Activated T-cell treated with anti-CD3 and anti-CD28 coated beads, Interleukin-2, amount 50 U/mL, for 24 hours (primary cell): Measurements from ENCODE around the gene HOXC6.

Experiments used
- DNase-seq: peaks from one replicate; pipeline ENCODE4 v3.0.0-alpha.2; 2020
- H3K27ac Mint-ChIP-seq: 2 replicates; pipeline ENCODE4 v1.8.0; 2020; ENCODE audit warnings: mild to moderate bottlenecking, mixed read lengths
- H3K27me3 Mint-ChIP-seq: 2 replicates; pipeline ENCODE4 v1.8.0; 2020; ENCODE audit warnings: mixed read lengths
- H3K36me3 Mint-ChIP-seq: 2 replicates; pipeline ENCODE4 v1.8.0; 2020; ENCODE audit warnings: low read depth, mixed read lengths
- H3K4me1 Mint-ChIP-seq: 2 replicates; pipeline ENCODE4 v1.8.0; 2020; ENCODE audit warnings: low read depth, mixed read lengths
- H3K4me3 Mint-ChIP-seq: 2 replicates; pipeline ENCODE4 v1.8.0; 2020; ENCODE audit warnings: mild to moderate bottlenecking, moderate library complexity, mixed read lengths
- H3K9me3 Mint-ChIP-seq: 2 replicates; pipeline ENCODE4 v1.8.0; 2020; ENCODE audit warnings: mixed read lengths

HOXC6 gene

GRCh38 chr12:54028314-54029201, at the start of gene HOXC6:
TSS of gene HOXC6 (plus strand) at chr12:54028440. CDS start at chr12:54028522, 82 bp downstream.
- Mint-ChIP-seq H3K36me3 (no peaks in the 10 kb centered on the region), H3K27ac (no peak within 1 kb of the TSS), H3K4me3 (peak within 1 kb of the TSS; percentile 26), H3K9me3 (peaks cover 4% of the 10 kb centered on the region), H3K27me3 (peaks cover 93% of the 10 kb centered on the region), H3K4me1 (peaks cover 25% of the 10 kb centered on the region)
- DNase-seq = no peak

- Mint-ChIP-seq H3K36me3 (no peaks in the 10 kb centered on the region), H3K27me3 (peaks cover 95% of the 10 kb centered on the region), H3K4me3 (no peak overlapping the region), H3K27ac (no peak overlapping the region), H3K9me3 (no peaks in the 10 kb centered on the region), H3K4me1 (peaks cover 14% of the 10 kb centered on the region)
- DNase-seq = no peak
Measured at GRCh38 chr12:53978477-53979356, 49.5 kb upstream of the HOXC6 start.

GRCh38 chr12:53980104-53980801, 48.0 kb upstream of the HOXC6 start:
- no peak for DNase-seq
- H3K4me3 Mint-ChIP-seq = no peak overlapping the region
- H3K36me3 Mint-ChIP-seq = no peaks in the 10 kb centered on the region
- H3K27ac Mint-ChIP-seq = no peak overlapping the region
- H3K9me3 Mint-ChIP-seq = no peaks in the 10 kb centered on the region
- H3K27me3 Mint-ChIP-seq = peaks cover 95% of the 10 kb centered on the region
- peaks cover 11% of the 10 kb centered on the region for H3K4me1 Mint-ChIP-seq

- H3K27me3 Mint-ChIP-seq = peaks cover 95% of the 10 kb centered on the region
- H3K27ac Mint-ChIP-seq = no peak overlapping the region
- no peak for DNase-seq
- no peaks in the 10 kb centered on the region for H3K9me3 Mint-ChIP-seq
- no peak overlapping the region for H3K4me3 Mint-ChIP-seq
- H3K36me3 Mint-ChIP-seq = no peaks in the 10 kb centered on the region
- peaks cover 9% of the 10 kb centered on the region for H3K4me1 Mint-ChIP-seq
Measured at GRCh38 chr12:53980802-53981496, 47.3 kb upstream of the HOXC6 start.

GRCh38 chr12:53981634-53982565, 46.3 kb upstream of the HOXC6 start:
- Mint-ChIP-seq H3K4me3 (no peak overlapping the region), H3K27ac (no peak overlapping the region), H3K36me3 (no peaks in the 10 kb centered on the region)

GRCh38 chr12:53982648-53983567, 45.3 kb upstream of the HOXC6 start:
- Mint-ChIP-seq H3K4me1 (peaks cover 12% of the 10 kb centered on the region), H3K4me3 (no peak overlapping the region), H3K27ac (no peak overlapping the region), H3K9me3 (no peaks in the 10 kb centered on the region), H3K27me3 (peaks cover 95% of the 10 kb centered on the region), H3K36me3 (no peaks in the 10 kb centered on the region)
- no peak for DNase-seq

More at GRCh38 chr12:53981634-53982565, 46.3 kb upstream of the HOXC6 start:
- DNase-seq = no peak
- Mint-ChIP-seq H3K4me1 (peaks cover 12% of the 10 kb centered on the region), H3K27me3 (peaks cover 95% of the 10 kb centered on the region), H3K9me3 (no peaks in the 10 kb centered on the region)

GRCh38 chr12:53983568-53983949, 44.7 kb upstream of the HOXC6 start:
- H3K36me3 Mint-ChIP-seq = no peaks in the 10 kb centered on the region
- no peak overlapping the region for H3K27ac Mint-ChIP-seq
- no peak for DNase-seq
- peaks cover 95% of the 10 kb centered on the region for H3K27me3 Mint-ChIP-seq
- no peaks in the 10 kb centered on the region for H3K9me3 Mint-ChIP-seq
- H3K4me3 Mint-ChIP-seq = no peak overlapping the region
- peaks cover 12% of the 10 kb centered on the region for H3K4me1 Mint-ChIP-seq

GRCh38 chr12:53983950-53984572, 44.2 kb upstream of the HOXC6 start:
- H3K9me3 Mint-ChIP-seq = no peaks in the 10 kb centered on the region
- no peaks in the 10 kb centered on the region for H3K36me3 Mint-ChIP-seq
- DNase-seq = no peak
- H3K4me1 Mint-ChIP-seq = peaks cover 15% of the 10 kb centered on the region
- H3K4me3 Mint-ChIP-seq = no peak overlapping the region
- H3K27ac Mint-ChIP-seq = peak overlapping the region; percentile 18
- peaks cover 95% of the 10 kb centered on the region for H3K27me3 Mint-ChIP-seq

- peak; percentile 83 for DNase-seq
- H3K36me3 Mint-ChIP-seq = no peaks in the 10 kb centered on the region
- H3K27me3 Mint-ChIP-seq = peaks cover 95% of the 10 kb centered on the region
- H3K4me1 Mint-ChIP-seq = peaks cover 25% of the 10 kb centered on the region
- H3K4me3 Mint-ChIP-seq = peak within 1 kb of the TSS; percentile 31
- H3K27ac Mint-ChIP-seq = peak within 1 kb of the TSS; percentile 18
- no peaks in the 10 kb centered on the region for H3K9me3 Mint-ChIP-seq
Measured at GRCh38 chr12:53984901-53985691, 43.1 kb upstream of the HOXC6 start, which contains the start of gene HOXC10. TSS of gene HOXC10 (plus strand) at chr12:53985146. CDS start at chr12:53985260, 114 bp downstream.

GRCh38 chr12:53985692-53985993, 42.6 kb upstream of the HOXC6 start:
- H3K4me3 Mint-ChIP-seq = peak overlapping the region; percentile 31
- no peaks in the 10 kb centered on the region for H3K9me3 Mint-ChIP-seq
- no peaks in the 10 kb centered on the region for H3K36me3 Mint-ChIP-seq
- H3K27me3 Mint-ChIP-seq = peaks cover 95% of the 10 kb centered on the region
- no peak overlapping the region for H3K27ac Mint-ChIP-seq
- peaks cover 30% of the 10 kb centered on the region for H3K4me1 Mint-ChIP-seq
- no peak for DNase-seq

- Mint-ChIP-seq H3K36me3 (no peaks in the 10 kb centered on the region), H3K4me3 (no peak overlapping the region), H3K27me3 (peaks cover 95% of the 10 kb centered on the region), H3K4me1 (peaks cover 30% of the 10 kb centered on the region), H3K27ac (no peak overlapping the region), H3K9me3 (no peaks in the 10 kb centered on the region)
- DNase-seq = no peak
Measured at GRCh38 chr12:53985994-53986685, 42.1 kb upstream of the HOXC6 start.
